ENCODE results near the gene CTNND2.

Gene CTNND2

GRCh38 chr5:11227064-11227463 is 677.2 kb downstream of the CTNND2 start:
- DNase-seq: no peak

- DNase-seq: no peak
These were observed 679.6 kb downstream of the CTNND2 start for GRCh38 chr5:11224436-11225187.

GRCh38 chr5:11222169-11222568 is 682.1 kb downstream of the CTNND2 start:
- no peak for DNase-seq

GRCh38 chr5:11214864-11215644 is 689.2 kb downstream of the CTNND2 start:
- DNase-seq: no peak

- DNase-seq: no peak
These were observed 691.5 kb downstream of the CTNND2 start for GRCh38 chr5:11212706-11213105.

- DNase-seq: no peak
These were observed 706.5 kb downstream of the CTNND2 start for GRCh38 chr5:11197726-11198125.

GRCh38 chr5:11191673-11192072 is 712.6 kb downstream of the CTNND2 start:
- DNase-seq: no peak

GRCh38 chr5:11182441-11183080 is 721.7 kb downstream of the CTNND2 start:
- DNase-seq: no peak

- no peak for DNase-seq
These were observed 722.3 kb downstream of the CTNND2 start for GRCh38 chr5:11181940-11182339.

- DNase-seq: no peak
These were observed 723.4 kb downstream of the CTNND2 start for GRCh38 chr5:11180890-11181289.

GRCh38 chr5:11177999-11178711 is 726.1 kb downstream of the CTNND2 start:
- no peak for DNase-seq

- no peak for DNase-seq
These were observed 729.7 kb downstream of the CTNND2 start for GRCh38 chr5:11174591-11174990.

- no peak for DNase-seq
These were observed 731.8 kb downstream of the CTNND2 start for GRCh38 chr5:11172484-11172883.

- no peak for DNase-seq
These were observed 733.0 kb downstream of the CTNND2 start for GRCh38 chr5:11171236-11171635.

- no peak for DNase-seq
These were observed 737.3 kb downstream of the CTNND2 start for GRCh38 chr5:11166923-11167322.

- no peak for DNase-seq
These were observed 739.5 kb downstream of the CTNND2 start for GRCh38 chr5:11164531-11165294.

GRCh38 chr5:11157132-11157531 is 747.1 kb downstream of the CTNND2 start:
- no peak for DNase-seq

GRCh38 chr5:11153670-11154382 is 750.4 kb downstream of the CTNND2 start:
- no peak for DNase-seq

- DNase-seq: no peak
These were observed 751.9 kb downstream of the CTNND2 start for GRCh38 chr5:11152368-11152767.

- no peak for DNase-seq
These were observed 753.3 kb downstream of the CTNND2 start for GRCh38 chr5:11150976-11151375.

GRCh38 chr5:11148810-11149539 is 755.3 kb downstream of the CTNND2 start:
- no peak for DNase-seq
